Fibroblast of lung (primary cell): ENCODE data around the gene GPC6. TPM values are rescaled to one million over a fixed set of nuclear protein-coding genes. Genes with fewer than 3 reads are reported as not detected.

Experiments used
- DNase-seq, 2 donors: peaks; one replicate each; pipeline versions ENCODE4 v3.0.0 to v3.0.0-alpha.2; 2010; ENCODE audit warnings: low read depth in 2 of 2
- H2AFZ ChIP-seq: 2 replicates; pipeline ENCODE4 v1.5.1; 2012; ENCODE audit warnings: low read length, control low read depth, inconsistent platforms
- H3K27ac ChIP-seq: 2 replicates; pipeline ENCODE4 v1.5.1; 2011; ENCODE audit warnings: low read length, control low read depth; ENCODE audit not compliant: insufficient read depth
- H3K27me3 ChIP-seq: 2 replicates; pipeline ENCODE4 v1.5.1; 2011; ENCODE audit warnings: mild to moderate bottlenecking, low read length; ENCODE audit not compliant: control insufficient read depth, insufficient read depth
- H3K36me3 ChIP-seq: 2 replicates; pipeline ENCODE4 v1.5.1; 2011; ENCODE audit warnings: low read length; ENCODE audit not compliant: control insufficient read depth, insufficient read depth
- H3K4me1 ChIP-seq: 2 replicates; pipeline ENCODE4 v1.5.1; 2011; ENCODE audit warnings: low read length; ENCODE audit not compliant: control insufficient read depth, insufficient read depth; ENCODE audit errors: extremely low read depth
- H3K4me2 ChIP-seq: 2 replicates; pipeline ENCODE4 v1.5.1; 2011; ENCODE audit warnings: low read length, control low read depth; ENCODE audit not compliant: insufficient read depth; ENCODE audit errors: extremely low read depth
- H3K4me3 ChIP-seq, 4 experiments: fragments of 200-600 bp in 1 of 4; sonication (generic) in 1 of 4; replicated peaks in 1 of 4; 2 replicates each; pipeline ENCODE4 v1.5.1; 2011 to 2016; ENCODE audit warnings: low read length in 4 of 4, low read depth in 3 of 4, mild to moderate bottlenecking in 3 of 4, control low read depth in 2 of 4, inconsistent platforms in 1 of 4, mixed read lengths in 1 of 4; ENCODE audit not compliant: insufficient read depth in 1 of 4; ENCODE audit errors: control extremely low read depth in 1 of 4
- H3K79me2 ChIP-seq: 2 replicates; pipeline ENCODE4 v1.5.1; 2012; ENCODE audit warnings: mild to moderate bottlenecking, low read length, inconsistent platforms; ENCODE audit not compliant: control insufficient read depth, insufficient read depth
- H3K9ac ChIP-seq: 2 replicates; pipeline ENCODE4 v1.5.1; 2011; ENCODE audit warnings: mild to moderate bottlenecking, low read length, control low read depth; ENCODE audit not compliant: insufficient read depth
- H3K9me3 ChIP-seq: 2 replicates; pipeline ENCODE4 v1.5.1; 2012; ENCODE audit warnings: low read depth, low read length; ENCODE audit not compliant: control insufficient read depth, insufficient read depth
- H4K20me1 ChIP-seq: 2 replicates; pipeline ENCODE4 v1.5.1; 2011; ENCODE audit warnings: low read length; ENCODE audit not compliant: control insufficient read depth, insufficient read depth; ENCODE audit errors: extremely low read depth
- CTCF ChIP-seq, 2 donors: IDR thresholded peaks in 1 of 2; conservative IDR thresholded peaks in 1 of 2; 1 replicate in 1 of 2; 2 replicates in 1 of 2; pipeline ENCODE4 v1.5.1; 2011 to 2012; ENCODE audit warnings: low read length in 2 of 2, control low read depth in 1 of 2, inconsistent platforms in 1 of 2, low read depth in 1 of 2, mild to moderate bottlenecking in 1 of 2
- EZH2 ChIP-seq: IDR thresholded peaks from 2 replicates; pipeline ENCODE4 v1.5.1; 2012; ENCODE audit warnings: low read length, control low read depth, mild to moderate bottlenecking; ENCODE audit errors: missing control alignments
- polyA plus RNA-seq, 2 donors: library from polyadenylated mRNA; depleted of rRNA in 1 of 2; stranded (reverse) in 1 of 2; unstranded in 1 of 2; fragments of >200 nt; gene quantifications; 2 replicates each; pipeline ENCODE4 v1.2.1, GENCODE V29; 2011 to 2012; ENCODE audit warnings: missing spikeins in 1 of 2
- total RNA-seq: library from RNA; depleted of rRNA; stranded (reverse); fragments of >200 nt; gene quantifications from 2 replicates; pipeline ENCODE4 v1.2.1, GENCODE V29; 2014

The GPC6 gene
- total and polyA plus RNA-seq, 2 donors (not counting 1 experiment from before 2014, with no cell fraction given) = 11.2 to 33.7 TPM

- H3K36me3 ChIP-seq = no peaks in the 10 kb centered on the region
- H3K79me2 ChIP-seq = no peaks in the 10 kb centered on the region
- no peak overlapping the region for H2AFZ ChIP-seq
- TF ChIP-seq CTCF (conservative IDR thresholded peaks at IDR 0.05 in 1 of 2, IDR thresholded peaks at IDR 0.05 in 1 of 2; ENCODE audit: low read depth in 1 of 2, low read length in 2 of 2) (no peak), EZH2 (no peak)
- no peaks in the 10 kb centered on the region for H3K4me1 ChIP-seq
- no peak overlapping the region for H3K4me3 ChIP-seq
- no peak overlapping the region for H3K27ac ChIP-seq
- no peak overlapping the region for H3K9ac ChIP-seq
- no peak overlapping the region for H3K4me2 ChIP-seq
- no peak for DNase-seq
- no peaks in the 10 kb centered on the region for H4K20me1 ChIP-seq
- H3K9me3 ChIP-seq = no peaks in the 10 kb centered on the region
- H3K27me3 ChIP-seq = no peaks in the 10 kb centered on the region
These were observed 411.2 kb downstream of the GPC6 start for GRCh38 chr13:93637852-93638251.

- Histone ChIP-seq H3K27me3 (no peaks in the 10 kb centered on the region), H3K27ac (no peak overlapping the region), H3K4me2 (no peak overlapping the region), H4K20me1 (no peaks in the 10 kb centered on the region), H3K9ac (no peak overlapping the region), H3K4me3 (no peak overlapping the region), H3K79me2 (no peaks in the 10 kb centered on the region), H3K4me1 (no peaks in the 10 kb centered on the region), H2AFZ (no peak overlapping the region), H3K36me3 (no peaks in the 10 kb centered on the region), H3K9me3 (no peaks in the 10 kb centered on the region)
- TF ChIP-seq EZH2 = no peak
- no peak for TF ChIP-seq CTCF (conservative IDR thresholded peaks at IDR 0.05 in 1 of 2, IDR thresholded peaks at IDR 0.05 in 1 of 2; ENCODE audit: low read depth in 1 of 2, low read length in 2 of 2)
- no peak for DNase-seq
These were observed 413.8 kb downstream of the GPC6 start for GRCh38 chr13:93640452-93640851.

- Histone ChIP-seq H3K4me3 (no peak overlapping the region), H3K9me3 (no peaks in the 10 kb centered on the region), H3K9ac (no peak overlapping the region), H3K36me3 (no peaks in the 10 kb centered on the region), H3K4me2 (no peak overlapping the region), H3K79me2 (no peaks in the 10 kb centered on the region), H3K27me3 (no peaks in the 10 kb centered on the region), H3K27ac (no peak overlapping the region), H2AFZ (no peak overlapping the region), H4K20me1 (no peaks in the 10 kb centered on the region), H3K4me1 (no peaks in the 10 kb centered on the region)
- TF ChIP-seq CTCF (conservative IDR thresholded peaks at IDR 0.05 in 1 of 2, IDR thresholded peaks at IDR 0.05 in 1 of 2; ENCODE audit: low read depth in 1 of 2, low read length in 2 of 2) = no peak
- TF ChIP-seq EZH2 = no peak
- DNase-seq = peak; percentile 4 to 58
These were observed 419.6 kb downstream of the GPC6 start for GRCh38 chr13:93646245-93646644.
